Measurements from ENCODE around the gene MEGF6.

GRCh38 chr1:3440300-3440681 is 171.0 kb downstream of the MEGF6 start:
- TF ChIP-seq CTCF (IDR thresholded peaks at IDR 0.05) (no peak), POLR2A (IDR thresholded peaks at IDR 0.05) (no peak)

All from right lobe of liver (tissue), 4 donors.